Left ventricle myocardium inferior (tissue), 1 donor: ENCODE data around the gene METRNL. TPM values are rescaled to one million over a fixed set of nuclear protein-coding genes. Genes with fewer than 3 reads are reported as not detected.

Source experiments
- DNase-seq: peaks from one replicate; pipeline ENCODE4 v3.0.0-alpha.2; 2020
- H3K27ac ChIP-seq: fragments of 200-600 bp; replicated peaks from 2 replicates; pipeline ENCODE4 v1.8.0; 2021
- H3K27me3 ChIP-seq: fragments of 200-600 bp; 2 replicates; pipeline ENCODE4 v1.8.0; 2021; ENCODE audit warnings: low read depth
- H3K36me3 ChIP-seq: fragments of 200-600 bp; 2 replicates; pipeline ENCODE4 v1.8.0; 2021
- H3K4me1 ChIP-seq: fragments of 200-600 bp; 2 replicates; pipeline ENCODE4 v1.8.0; 2021
- H3K4me3 ChIP-seq: fragments of 200-600 bp; 2 replicates; pipeline ENCODE4 v1.8.0; 2021; ENCODE audit warnings: mild to moderate bottlenecking, moderate library complexity
- H3K9me3 ChIP-seq: fragments of 200-600 bp; replicated peaks from 2 replicates; pipeline ENCODE4 v1.8.0; 2021
- intact Hi-C: fragments of 100-400 bp; cut with micrococcal nuclease; formaldehyde crosslinking; loops from one replicate; pipeline ENCODE4 v1.11.0; 2022
- total RNA-seq: library from RNA; stranded (reverse); fragmentation: NEBNext Ultra II Directional; extraction: Animal tissue kit (Norgen Biotek cat#: 25700); gene quantifications from one replicate; pipeline ENCODE4 v1.2.1, GENCODE V29; 2021
- TF ChIP-seq, protein P1 (sequence below): fragments of 200-600 bp; IDR thresholded peaks from 2 replicates; pipeline ENCODE4 v1.8.0; 2021; ENCODE audit warnings: antibody characterized with exemption, mild to moderate bottlenecking, borderline replicate concordance
- donor health status: DM: no; HTN: yes; CAD: no; lungs with severe emphysema.

The METRNL gene
- total RNA-seq, 1 donor from 2014 or later = 75.2 TPM

DNA sequence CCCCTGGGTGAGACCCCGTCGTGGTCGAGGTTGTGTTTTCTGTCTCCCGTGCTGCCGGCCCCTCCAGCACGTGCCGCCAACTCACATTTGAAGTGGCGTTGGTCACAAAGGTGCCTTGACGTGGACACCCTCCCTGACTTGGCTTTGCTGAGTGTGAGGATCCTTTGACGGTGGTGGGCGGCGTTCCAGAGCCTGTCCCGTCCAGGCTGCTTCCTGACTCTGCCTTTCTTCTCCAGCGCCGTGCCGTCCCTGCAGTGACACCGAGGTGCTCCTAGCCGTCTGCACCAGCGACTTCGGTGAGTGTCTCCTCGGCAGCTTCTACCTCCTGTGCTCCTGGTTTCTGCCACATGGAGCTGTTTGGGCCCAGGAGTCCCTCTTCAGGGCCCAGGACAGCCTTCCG is 13.5 kb downstream of the METRNL start:
- peaks cover 52% of the 10 kb centered on the region for H3K4me1 ChIP-seq
- intact Hi-C loops = no loop called here

DNA sequence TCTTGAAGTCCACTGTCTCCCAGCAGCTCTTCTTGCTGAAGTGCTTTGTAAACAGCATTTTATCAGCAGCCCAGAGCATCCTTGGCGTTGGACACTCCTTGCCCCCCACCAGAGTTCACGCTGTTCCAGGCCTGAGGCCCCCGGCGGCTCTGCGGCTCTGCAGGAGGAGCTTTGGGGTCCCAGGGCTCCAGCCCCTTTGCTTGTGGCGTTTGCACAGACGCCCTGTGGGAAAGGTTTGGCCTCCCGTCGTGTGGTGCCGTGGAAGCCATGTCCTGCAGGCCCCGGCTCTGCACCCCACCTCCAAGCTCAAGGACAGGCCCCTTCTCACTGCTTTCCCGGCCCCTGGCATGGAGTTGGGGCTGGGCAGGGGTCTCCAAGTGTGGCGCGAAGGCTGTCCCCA is 14.1 kb downstream of the METRNL start:
- H3K4me3 ChIP-seq = no peak overlapping the region
- TF ChIP-seq, protein P1, sequence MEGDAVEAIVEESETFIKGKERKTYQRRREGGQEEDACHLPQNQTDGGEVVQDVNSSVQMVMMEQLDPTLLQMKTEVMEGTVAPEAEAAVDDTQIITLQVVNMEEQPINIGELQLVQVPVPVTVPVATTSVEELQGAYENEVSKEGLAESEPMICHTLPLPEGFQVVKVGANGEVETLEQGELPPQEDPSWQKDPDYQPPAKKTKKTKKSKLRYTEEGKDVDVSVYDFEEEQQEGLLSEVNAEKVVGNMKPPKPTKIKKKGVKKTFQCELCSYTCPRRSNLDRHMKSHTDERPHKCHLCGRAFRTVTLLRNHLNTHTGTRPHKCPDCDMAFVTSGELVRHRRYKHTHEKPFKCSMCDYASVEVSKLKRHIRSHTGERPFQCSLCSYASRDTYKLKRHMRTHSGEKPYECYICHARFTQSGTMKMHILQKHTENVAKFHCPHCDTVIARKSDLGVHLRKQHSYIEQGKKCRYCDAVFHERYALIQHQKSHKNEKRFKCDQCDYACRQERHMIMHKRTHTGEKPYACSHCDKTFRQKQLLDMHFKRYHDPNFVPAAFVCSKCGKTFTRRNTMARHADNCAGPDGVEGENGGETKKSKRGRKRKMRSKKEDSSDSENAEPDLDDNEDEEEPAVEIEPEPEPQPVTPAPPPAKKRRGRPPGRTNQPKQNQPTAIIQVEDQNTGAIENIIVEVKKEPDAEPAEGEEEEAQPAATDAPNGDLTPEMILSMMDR = no peak
- intact Hi-C loops = no loop called here
- H3K4me1 ChIP-seq = peaks cover 52% of the 10 kb centered on the region
- H3K36me3 ChIP-seq = peaks cover 35% of the 10 kb centered on the region
- H3K27me3 ChIP-seq = peaks cover 6% of the 10 kb centered on the region
- no peaks in the 10 kb centered on the region for H3K9me3 ChIP-seq
- no peak for DNase-seq
- no peak overlapping the region for H3K27ac ChIP-seq

More for the DNA sequence above, 13.5 kb downstream of the METRNL start:
- peaks cover 35% of the 10 kb centered on the region for H3K36me3 ChIP-seq
- TF ChIP-seq, protein P1 = no peak
- no peak for DNase-seq
- no peaks in the 10 kb centered on the region for H3K27me3 ChIP-seq
- no peaks in the 10 kb centered on the region for H3K9me3 ChIP-seq
- no peak overlapping the region for H3K4me3 ChIP-seq
- peak overlapping the region; percentile 28 for H3K27ac ChIP-seq

DNA sequence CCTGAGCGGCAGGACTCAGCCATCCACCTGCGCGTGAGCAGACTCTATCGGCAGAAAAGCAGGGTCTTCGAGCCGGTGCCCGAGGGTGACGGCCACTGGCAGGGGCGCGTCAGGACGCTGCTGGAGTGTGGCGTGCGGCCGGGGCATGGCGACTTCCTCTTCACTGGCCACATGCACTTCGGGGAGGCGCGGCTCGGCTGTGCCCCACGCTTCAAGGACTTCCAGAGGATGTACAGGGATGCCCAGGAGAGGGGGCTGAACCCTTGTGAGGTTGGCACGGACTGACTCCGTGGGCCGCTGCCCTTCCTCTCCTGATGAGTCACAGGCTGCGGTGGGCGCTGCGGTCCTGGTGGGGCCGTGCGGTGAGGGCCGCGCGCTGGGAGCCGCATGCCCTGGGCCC is 14.9 kb downstream of the METRNL start:
- Histone ChIP-seq H3K36me3 (peaks cover 35% of the 10 kb centered on the region), H3K4me1 (peaks cover 52% of the 10 kb centered on the region), H3K9me3 (no peaks in the 10 kb centered on the region), H3K27me3 (peaks cover 13% of the 10 kb centered on the region), H3K27ac (no peak overlapping the region), H3K4me3 (no peak overlapping the region)
- TF ChIP-seq, protein P1 = no peak
- intact Hi-C loops = no loop called here
- DNase-seq = no peak

DNA sequence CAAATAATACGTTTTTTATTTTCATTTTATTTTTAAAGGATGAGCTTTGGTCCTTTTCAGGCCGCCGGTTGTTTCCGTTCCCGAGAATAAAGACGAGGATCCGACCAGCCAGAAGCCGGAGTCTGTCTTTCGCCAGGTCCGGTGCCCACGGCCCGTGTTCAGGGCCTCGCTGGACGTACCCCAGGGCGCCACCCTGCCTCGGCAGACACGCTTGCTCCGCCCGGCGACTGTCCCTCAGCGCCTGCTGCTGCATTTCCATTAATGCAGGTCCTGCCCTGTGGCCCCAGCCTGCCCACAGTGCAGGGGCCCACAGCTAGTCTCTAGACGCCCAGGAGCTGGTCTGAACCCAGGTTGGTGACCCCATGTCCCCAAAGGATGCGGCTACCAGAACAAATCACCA is 15.6 kb downstream of the METRNL start:
- Histone ChIP-seq H3K36me3 (peaks cover 35% of the 10 kb centered on the region), H3K4me3 (no peak overlapping the region), H3K27me3 (peaks cover 21% of the 10 kb centered on the region), H3K9me3 (no peaks in the 10 kb centered on the region), H3K4me1 (peaks cover 52% of the 10 kb centered on the region), H3K27ac (no peak overlapping the region)
- TF ChIP-seq, protein P1 = no peak
- intact Hi-C loops = no loop called here
- DNase-seq = no peak

DNA sequence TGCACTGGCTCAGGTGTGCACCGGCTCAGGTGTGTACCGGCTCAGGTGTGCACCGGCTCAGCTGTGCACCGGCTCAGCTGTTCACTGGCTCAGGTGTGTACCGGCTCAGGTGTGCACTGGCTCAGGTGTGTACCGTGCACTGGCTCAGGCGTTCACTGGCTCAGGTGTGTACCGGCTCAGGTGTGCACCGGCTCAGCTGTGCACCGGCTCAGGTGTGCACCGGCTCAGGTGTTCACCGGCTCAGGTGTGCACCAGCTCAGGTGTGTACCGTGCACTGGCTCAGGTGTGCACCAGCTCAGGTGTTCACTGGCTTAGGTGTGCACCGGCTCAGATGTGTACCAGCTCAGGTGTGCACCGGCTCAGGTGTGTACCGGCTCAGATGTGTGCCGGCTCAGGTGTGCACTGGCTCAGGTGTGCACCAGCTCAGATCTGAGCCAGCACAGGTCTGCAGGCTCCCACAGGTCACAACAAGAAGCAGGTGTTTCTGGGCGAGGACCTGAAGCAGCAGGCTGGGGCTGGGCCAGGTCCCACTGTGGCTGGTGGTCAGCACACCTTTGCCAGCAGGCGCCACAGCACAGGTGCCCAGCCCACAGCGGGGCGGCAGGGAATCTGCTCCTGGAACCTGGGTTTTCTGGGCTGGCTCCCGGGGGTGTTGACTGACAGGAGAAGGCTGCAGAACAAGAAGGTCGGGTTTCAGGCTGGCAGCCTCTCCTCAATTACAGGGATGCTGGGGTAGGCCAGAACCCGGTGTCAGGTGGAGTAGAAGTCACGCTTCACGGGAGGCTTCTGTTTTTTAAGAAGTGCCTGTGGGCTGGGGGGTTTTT is 17.2 kb downstream of the METRNL start:
- H3K4me1 ChIP-seq = peaks cover 54% of the 10 kb centered on the region

More for the DNA sequence above, 17.2 kb downstream of the METRNL start:
- H3K27ac ChIP-seq = no peak overlapping the region
- DNase-seq = no peak
- TF ChIP-seq, protein P1 = no peak
- H3K36me3 ChIP-seq = peaks cover 35% of the 10 kb centered on the region
- no peaks in the 10 kb centered on the region for H3K9me3 ChIP-seq
- intact Hi-C loops = no loop called here
- H3K4me3 ChIP-seq = no peak overlapping the region
- H3K27me3 ChIP-seq = peaks cover 24% of the 10 kb centered on the region
